ENCODE measurements around the gene ZNRD2. TPM values are rescaled to one million over a fixed set of nuclear protein-coding genes. Genes with fewer than 3 reads are reported as not detected.

The ZNRD2 gene
- total RNA-seq, 1 experiment from 2014 or later: 70.9 TPM

GRCh38 chr11:65620666-65621065 is 50.4 kb downstream of the ZNRD2 start:
- Mint-ChIP-seq H3K27ac (no peak overlapping the region), H3K4me1 (peaks cover 8% of the 10 kb centered on the region), H3K4me3 (no peak overlapping the region), H3K36me3 (peaks cover 19% of the 10 kb centered on the region), H3K9me3 (no peaks in the 10 kb centered on the region), H3K27me3 (ENCODE audit: low read depth) (no peaks in the 10 kb centered on the region)
- no peak for TF ChIP-seq SP1 (CRISPR knock-in tag; conservative IDR thresholded peaks at IDR 0.05)
- no peak for TF ChIP-seq PREB (CRISPR knock-in tag; IDR thresholded peaks at IDR 0.05; ENCODE audit: borderline replicate concordance)
- no peak for TF ChIP-seq ZNF281 (CRISPR knock-in tag; IDR thresholded peaks at IDR 0.05)
- TF ChIP-seq ZNF263 (CRISPR knock-in tag; IDR thresholded peaks at IDR 0.05; ENCODE audit: low read depth): no peak
- no peak for TF ChIP-seq ATF2 (CRISPR knock-in tag; IDR thresholded peaks at IDR 0.05; ENCODE audit: borderline replicate concordance, low read depth)
- TF ChIP-seq USF2 (CRISPR knock-in tag; IDR thresholded peaks at IDR 0.05): no peak
- TF ChIP-seq AFF4 (CRISPR knock-in tag; IDR thresholded peaks at IDR 0.05; ENCODE audit: borderline replicate concordance): no peak
- TF ChIP-seq FOXP1 (CRISPR knock-in tag; IDR thresholded peaks at IDR 0.05; ENCODE audit: borderline replicate concordance): no peak
- no peak for TF ChIP-seq ZNF532 (CRISPR knock-in tag; IDR thresholded peaks at IDR 0.05; ENCODE audit: borderline replicate concordance)
- TF ChIP-seq GTF2I (CRISPR knock-in tag; conservative IDR thresholded peaks at IDR 0.05): no peak
- CTCF ChIA-PET: no interaction called here
- POLR2A ChIA-PET: no interaction called here
- no peak for ATAC-seq
- no peak for DNase-seq (ENCODE audit: low spot score)
